GM23338 (cell line): ENCODE data around the gene ADAMTS1.

ENCODE experiments used
- CREB1 ChIP-seq: fragments of 250-450 bp; sonication (Bioruptor Pico); IDR thresholded peaks from 2 replicates; pipeline ENCODE4 v1.5.0; 2020; ENCODE audit warnings: low read depth, mild to moderate bottlenecking, moderate library complexity
- CTCF ChIP-seq, 2 experiments: fragments of 200-600 bp in 1 of 2; sonication (generic) in 1 of 2; conservative IDR thresholded peaks; 2 replicates each; pipeline versions ENCODE4 v1.5.1 to v1.6.1; 2016 to 2017; ENCODE audit warnings: antibody characterized with exemption in 2 of 2, low read depth in 2 of 2, mild to moderate bottlenecking in 2 of 2, moderate library complexity in 1 of 2
- ETS1 ChIP-seq: IDR thresholded peaks from 2 replicates; pipeline ENCODE4 v1.6.1; 2016; ENCODE audit warnings: antibody characterized with exemption
- EZH2 ChIP-seq: fragments of 200-600 bp; sonication (generic); IDR thresholded peaks from one replicate; pipeline ENCODE4 v1.8.0; 2017; ENCODE audit warnings: antibody characterized with exemption, mild to moderate bottlenecking, low read depth; ENCODE audit not compliant: unreplicated experiment
- EZH2phosphoT487 ChIP-seq: fragments of 200-600 bp; sonication (generic); IDR thresholded peaks from one replicate; pipeline ENCODE4 v1.8.1; 2018; ENCODE audit warnings: antibody characterized with exemption; ENCODE audit not compliant: unreplicated experiment
- JUNB ChIP-seq: IDR thresholded peaks from one replicate; pipeline ENCODE4 v1.6.1; 2016; ENCODE audit warnings: antibody characterized with exemption; ENCODE audit not compliant: unreplicated experiment
- NANOG ChIP-seq: IDR thresholded peaks from 2 replicates; pipeline ENCODE4 v1.6.1; 2016; ENCODE audit warnings: antibody characterized with exemption, borderline replicate concordance
- POLR2AphosphoS5 ChIP-seq: IDR thresholded peaks from 2 replicates; pipeline ENCODE4 v1.6.1; 2016; ENCODE audit warnings: antibody characterized with exemption, low read depth
- REST ChIP-seq: IDR thresholded peaks from one replicate; pipeline ENCODE4 v1.6.1; 2018; ENCODE audit warnings: antibody characterized with exemption; ENCODE audit not compliant: unreplicated experiment
- STAT1 ChIP-seq: IDR thresholded peaks from one replicate; pipeline ENCODE4 v1.6.1; 2016; ENCODE audit warnings: antibody characterized with exemption; ENCODE audit not compliant: unreplicated experiment
- ZNF114 ChIP-seq: fragments of 250-450 bp; sonication (Bioruptor Pico); IDR thresholded peaks from 2 replicates; pipeline ENCODE4 v1.5.0; 2020; ENCODE audit warnings: mild to moderate bottlenecking, moderate library complexity
- ZNF331 ChIP-seq: fragments of 250-450 bp; sonication (Bioruptor Pico); IDR thresholded peaks from 2 replicates; pipeline ENCODE4 v1.5.0; 2020; ENCODE audit warnings: low read depth, mild to moderate bottlenecking, moderate library complexity
- ZNF462 ChIP-seq: fragments of 250-450 bp; sonication (Bioruptor Pico); IDR thresholded peaks from 2 replicates; pipeline ENCODE4 v1.5.0; 2020; ENCODE audit warnings: mild to moderate bottlenecking, moderate library complexity

GRCh38 chr21:26842300-26842699 is 2.9 kb downstream of the ADAMTS1 start:
- TF ChIP-seq CTCF (conservative IDR thresholded peaks at IDR 0.05; ENCODE audit: low read depth in 2 of 2) (no peak), ZNF462 (CRISPR knock-in tag) (no peak), EZH2 (no peak), POLR2AphosphoS5 (no peak), EZH2phosphoT487 (no peak), ZNF331 (CRISPR knock-in tag) (no peak), CREB1 (CRISPR knock-in tag) (no peak), REST (no peak), JUNB (no peak), ZNF114 (CRISPR knock-in tag) (no peak), NANOG (no peak), STAT1 (no peak), ETS1 (no peak)
